ENCODE results near the gene CNGA4.

The CNGA4 gene

GRCh38 chr11:6219359-6219758 lies 19.5 kb upstream of the CNGA4 start:
- DNase-seq: no peak
- Histone ChIP-seq H3K9ac (ENCODE audit: low read length) (no peak overlapping the region), H4K20me1 (ENCODE audit: insufficient read depth, low read length) (no peaks in the 10 kb centered on the region), H3K4me2 (ENCODE audit: low read depth, low read length) (no peak overlapping the region), H3K4me1 (ENCODE audit: low read length) (no peaks in the 10 kb centered on the region), H3K4me3 (ENCODE audit: low read length) (no peak overlapping the region), H3K27ac (ENCODE audit: low read length) (no peak overlapping the region), H3K9me3 (replicated peaks; ENCODE audit: insufficient read depth, low read length) (no peaks in the 10 kb centered on the region), H3K79me2 (ENCODE audit: low read length) (peaks cover under 1% of the 10 kb centered on the region; the same call in 1 of the 2 replicates), H2AFZ (ENCODE audit: low read length) (no peak overlapping the region), H3F3A (ENCODE audit: insufficient read depth, low read length) (no peaks in the 10 kb centered on the region), H3K27me3 (replicated peaks; ENCODE audit: insufficient read depth, low read length) (no peaks in the 10 kb centered on the region), H3K36me3 (replicated peaks; ENCODE audit: insufficient read depth, low read length) (no peaks in the 10 kb centered on the region; the same call in 1 of the 2 replicates), H3K9me2 (replicated peaks; ENCODE audit: insufficient read depth, low read length) (no peaks in the 10 kb centered on the region)
- TF ChIP-seq EZH2phosphoT487 (IDR thresholded peaks at IDR 0.05; ENCODE audit: low read length) (no peak), CTCF (IDR thresholded peaks at IDR 0.05; ENCODE audit: low read length) (no peak), EZH2 (optimal IDR thresholded peaks at IDR 0.05; ENCODE audit: low read depth, low read length) (no peak)

- TF ChIP-seq CTCF (IDR thresholded peaks at IDR 0.05; ENCODE audit: low read length) (no peak), EZH2 (optimal IDR thresholded peaks at IDR 0.05; ENCODE audit: low read depth, low read length) (no peak), EZH2phosphoT487 (IDR thresholded peaks at IDR 0.05; ENCODE audit: low read length) (no peak)
- H3K9me2 ChIP-seq (replicated peaks; ENCODE audit: insufficient read depth, low read length): no peaks in the 10 kb centered on the region
- H3K36me3 ChIP-seq (replicated peaks; ENCODE audit: insufficient read depth, low read length): no peaks in the 10 kb centered on the region
Observed at GRCh38 chr11:6223854-6224253, 15.0 kb upstream of the CNGA4 start.

GRCh38 chr11:6224421-6224820 lies 14.5 kb upstream of the CNGA4 start:
- Histone ChIP-seq H3K9me2 (replicated peaks; ENCODE audit: insufficient read depth, low read length) (no peaks in the 10 kb centered on the region), H2AFZ (ENCODE audit: low read length) (no peak overlapping the region), H3K9ac (ENCODE audit: low read length) (no peak overlapping the region), H3K79me2 (ENCODE audit: low read length) (peaks cover 44% of the 10 kb centered on the region), H3F3A (ENCODE audit: insufficient read depth, low read length) (no peaks in the 10 kb centered on the region), H4K20me1 (ENCODE audit: insufficient read depth, low read length) (no peaks in the 10 kb centered on the region), H3K27me3 (replicated peaks; ENCODE audit: insufficient read depth, low read length) (no peaks in the 10 kb centered on the region), H3K27ac (ENCODE audit: low read length) (no peak overlapping the region), H3K36me3 (replicated peaks; ENCODE audit: insufficient read depth, low read length) (no peaks in the 10 kb centered on the region), H3K4me2 (ENCODE audit: low read depth, low read length) (no peak overlapping the region), H3K4me1 (ENCODE audit: low read length) (no peaks in the 10 kb centered on the region), H3K9me3 (replicated peaks; ENCODE audit: insufficient read depth, low read length) (no peaks in the 10 kb centered on the region), H3K4me3 (ENCODE audit: low read length) (no peak overlapping the region)
- TF ChIP-seq EZH2phosphoT487 (IDR thresholded peaks at IDR 0.05; ENCODE audit: low read length) (no peak), EZH2 (optimal IDR thresholded peaks at IDR 0.05; ENCODE audit: low read depth, low read length) (no peak), CTCF (IDR thresholded peaks at IDR 0.05; ENCODE audit: low read length) (no peak)
- no peak for DNase-seq

More at GRCh38 chr11:6223854-6224253, 15.0 kb upstream of the CNGA4 start:
- no peak for DNase-seq
- H2AFZ ChIP-seq (ENCODE audit: low read length): no peak overlapping the region
- H3K79me2 ChIP-seq (ENCODE audit: low read length): peaks cover 38% of the 10 kb centered on the region
- H3K27ac ChIP-seq (ENCODE audit: low read length): no peak overlapping the region
- H4K20me1 ChIP-seq (ENCODE audit: insufficient read depth, low read length): no peaks in the 10 kb centered on the region
- H3K9ac ChIP-seq (ENCODE audit: low read length): no peak overlapping the region
- no peak overlapping the region for H3K4me2 ChIP-seq (ENCODE audit: low read depth, low read length)
- no peaks in the 10 kb centered on the region for H3K9me3 ChIP-seq (replicated peaks; ENCODE audit: insufficient read depth, low read length)
- no peaks in the 10 kb centered on the region for H3K4me1 ChIP-seq (ENCODE audit: low read length)
- H3K27me3 ChIP-seq (replicated peaks; ENCODE audit: insufficient read depth, low read length): no peaks in the 10 kb centered on the region
- H3F3A ChIP-seq (ENCODE audit: insufficient read depth, low read length): no peaks in the 10 kb centered on the region
- H3K4me3 ChIP-seq (ENCODE audit: low read length): no peak overlapping the region
